Panc1 (cell line): ENCODE data around the gene TGFBR1. TPM values are rescaled to one million over a fixed set of nuclear protein-coding genes. Genes with fewer than 3 reads are reported as not detected.

Experiments used
- ATAC-seq: fragments of 200-7000 bp; cut with Tn5 transposase; 2 replicates; pipeline ENCODE4 v1.9.1; 2020; ENCODE audit warnings: mild to moderate bottlenecking, moderate library complexity
- BruUV-seq: library from RNA; stranded (reverse); fragments of 400-500 nt; replicated peaks from 2 replicates; lab custom pipeline; 2021; lab: Mats Ljungman, UMichigan
- CTCF ChIA-PET: fragments of 300-600 bp; sonication (Branson Sonifier 250); formaldehyde crosslinking; loops from one replicate; lab custom pipeline; 2022; ENCODE audit warnings: antibody characterized with exemption; lab: Charles Lee
- POLR2A ChIA-PET: fragments of 300-600 bp; sonication (Branson Sonifier 250); formaldehyde crosslinking; loops from one replicate; lab custom pipeline; 2022; ENCODE audit warnings: antibody characterized with exemption; lab: Charles Lee
- DNase-seq: peaks from one replicate; pipeline ENCODE4 v3.0.0-alpha.2; 2010; ENCODE audit warnings: low read depth, low spot score
- H3K27ac ChIP-seq: 2 replicates; pipeline ENCODE4 v1.5.1; 2011; ENCODE audit warnings: mild to moderate bottlenecking, low read length, inconsistent platforms
- H3K27me3 ChIP-seq: fragments of 200-500 bp; sonication (Bioruptor generic); 2 replicates; pipeline ENCODE4 v1.6.0; 2014; ENCODE audit warnings: low read length, inconsistent platforms; ENCODE audit not compliant: control insufficient read depth, insufficient read depth
- H3K36me3 ChIP-seq: fragments of 200-500 bp; sonication (Bioruptor generic); 2 replicates; pipeline ENCODE4 v1.5.1; 2014; ENCODE audit warnings: inconsistent platforms, mild to moderate bottlenecking, low read length, moderate library complexity; ENCODE audit not compliant: control insufficient read depth, insufficient read depth
- H3K4me1 ChIP-seq: 2 replicates; pipeline ENCODE4 v1.5.1; 2011; ENCODE audit warnings: inconsistent platforms, mild to moderate bottlenecking, low read length, moderate library complexity; ENCODE audit not compliant: control insufficient read depth, insufficient read depth
- H3K4me3 ChIP-seq, 2 experiments: 2 replicates each; pipeline ENCODE4 v1.5.1; 2011 to 2012; ENCODE audit warnings: low read depth in 2 of 2, low read length in 2 of 2, mild to moderate bottlenecking in 2 of 2, inconsistent platforms in 1 of 2, moderate library complexity in 1 of 2
- H3K9me3 ChIP-seq: fragments of 200-500 bp; sonication (Bioruptor generic); 2 replicates; pipeline ENCODE4 v1.5.1; 2014; ENCODE audit warnings: low read depth, mild to moderate bottlenecking, inconsistent platforms, low read length, moderate library complexity; ENCODE audit not compliant: control insufficient read depth, insufficient read depth
- POLR2AphosphoS5 ChIP-seq: IDR thresholded peaks from 2 replicates; pipeline ENCODE4 v1.6.1; 2012; ENCODE audit warnings: mild to moderate bottlenecking, low read depth, low read length, moderate library complexity
- SIN3A ChIP-seq: IDR thresholded peaks from 2 replicates; pipeline ENCODE4 v1.6.1; 2012; ENCODE audit warnings: low read depth, mild to moderate bottlenecking, low read length, moderate library complexity, borderline replicate concordance; ENCODE audit not compliant: insufficient read depth
- TCF7L2 ChIP-seq: IDR thresholded peaks from 2 replicates; pipeline ENCODE4 v1.6.1; 2011; ENCODE audit warnings: mild to moderate bottlenecking, low read depth, low read length, inconsistent platforms
- in situ Hi-C: cut with HindIII; loops from 2 replicates; pipeline ENCODE4 v1.10.0; 2016; ENCODE audit warnings: low sequenced_read_pairs, low pct_unique_long_range_greater_than_20kb
- intact Hi-C: fragments of 100-400 bp; cut with micrococcal nuclease; formaldehyde crosslinking; loops from one replicate; pipeline ENCODE4 v1.10.0; 2022; ENCODE audit not compliant: unreplicated experiment
- total RNA-seq: library from RNA; stranded (reverse); gene quantifications from one replicate; pipeline ENCODE4 v1.2.1, GENCODE V29; 2021; ENCODE audit not compliant: unreplicated experiment
- TF ChIP-seq, protein P1 (sequence below), 2 experiments: IDR thresholded peaks; 2 replicates each; pipeline ENCODE4 v1.6.1; 2011 to 2012; ENCODE audit warnings: low read depth in 2 of 2, control low read depth in 1 of 2, low read length in 1 of 2, mild to moderate bottlenecking in 1 of 2, moderate library complexity in 1 of 2; ENCODE audit not compliant: insufficient read depth in 1 of 2
- TF ChIP-seq, protein P2 (sequence below): fragments of 450-650 bp; IDR thresholded peaks from 2 replicates; pipeline ENCODE4 v1.5.1; 2017; ENCODE audit warnings: mild to moderate bottlenecking

The TGFBR1 gene
- total RNA-seq, 1 experiment from 2014 or later, result 22.2 TPM

DNA sequence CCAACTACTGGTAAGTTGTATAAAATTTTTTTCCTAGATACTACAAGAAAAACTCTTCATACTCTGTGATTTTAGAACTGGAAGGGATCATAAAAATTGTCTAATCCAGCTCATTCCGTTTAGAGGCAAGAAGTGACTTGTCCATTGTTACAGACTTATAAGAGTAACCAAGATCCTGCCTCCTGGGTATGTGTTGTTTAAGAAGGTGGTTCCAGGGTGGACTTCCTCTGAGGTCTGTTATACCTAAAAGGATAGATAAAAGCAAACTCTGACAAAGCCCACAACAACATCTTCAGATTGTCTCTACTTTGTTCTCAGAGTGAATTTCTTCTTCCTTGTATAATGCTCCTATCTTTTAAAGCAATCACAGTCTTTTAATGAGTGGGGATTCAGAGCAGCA is 24.2 kb downstream of the TGFBR1 start:
- BruUV-seq, result no TSS peak
- ATAC-seq, result no peak
- H3K4me3 ChIP-seq, result no peak overlapping the region
- H3K27ac ChIP-seq, result no peak overlapping the region
- DNase-seq, result no peak
- H3K9me3 ChIP-seq, result no peaks in the 10 kb centered on the region
- in situ Hi-C loops, result no loop called here
- no peaks in the 10 kb centered on the region for H3K36me3 ChIP-seq
- TF ChIP-seq TCF7L2 (no peak), POLR2AphosphoS5 (no peak), SIN3A (no peak)
- TF ChIP-seq, protein P1, sequence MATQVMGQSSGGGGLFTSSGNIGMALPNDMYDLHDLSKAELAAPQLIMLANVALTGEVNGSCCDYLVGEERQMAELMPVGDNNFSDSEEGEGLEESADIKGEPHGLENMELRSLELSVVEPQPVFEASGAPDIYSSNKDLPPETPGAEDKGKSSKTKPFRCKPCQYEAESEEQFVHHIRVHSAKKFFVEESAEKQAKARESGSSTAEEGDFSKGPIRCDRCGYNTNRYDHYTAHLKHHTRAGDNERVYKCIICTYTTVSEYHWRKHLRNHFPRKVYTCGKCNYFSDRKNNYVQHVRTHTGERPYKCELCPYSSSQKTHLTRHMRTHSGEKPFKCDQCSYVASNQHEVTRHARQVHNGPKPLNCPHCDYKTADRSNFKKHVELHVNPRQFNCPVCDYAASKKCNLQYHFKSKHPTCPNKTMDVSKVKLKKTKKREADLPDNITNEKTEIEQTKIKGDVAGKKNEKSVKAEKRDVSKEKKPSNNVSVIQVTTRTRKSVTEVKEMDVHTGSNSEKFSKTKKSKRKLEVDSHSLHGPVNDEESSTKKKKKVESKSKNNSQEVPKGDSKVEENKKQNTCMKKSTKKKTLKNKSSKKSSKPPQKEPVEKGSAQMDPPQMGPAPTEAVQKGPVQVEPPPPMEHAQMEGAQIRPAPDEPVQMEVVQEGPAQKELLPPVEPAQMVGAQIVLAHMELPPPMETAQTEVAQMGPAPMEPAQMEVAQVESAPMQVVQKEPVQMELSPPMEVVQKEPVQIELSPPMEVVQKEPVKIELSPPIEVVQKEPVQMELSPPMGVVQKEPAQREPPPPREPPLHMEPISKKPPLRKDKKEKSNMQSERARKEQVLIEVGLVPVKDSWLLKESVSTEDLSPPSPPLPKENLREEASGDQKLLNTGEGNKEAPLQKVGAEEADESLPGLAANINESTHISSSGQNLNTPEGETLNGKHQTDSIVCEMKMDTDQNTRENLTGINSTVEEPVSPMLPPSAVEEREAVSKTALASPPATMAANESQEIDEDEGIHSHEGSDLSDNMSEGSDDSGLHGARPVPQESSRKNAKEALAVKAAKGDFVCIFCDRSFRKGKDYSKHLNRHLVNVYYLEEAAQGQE (IDR thresholded peaks at IDR 0.05; ENCODE audit: insufficient read depth in 1 of 2, low read depth in 2 of 2, low read length in 1 of 2), result no peak
- TF ChIP-seq, protein P2, sequence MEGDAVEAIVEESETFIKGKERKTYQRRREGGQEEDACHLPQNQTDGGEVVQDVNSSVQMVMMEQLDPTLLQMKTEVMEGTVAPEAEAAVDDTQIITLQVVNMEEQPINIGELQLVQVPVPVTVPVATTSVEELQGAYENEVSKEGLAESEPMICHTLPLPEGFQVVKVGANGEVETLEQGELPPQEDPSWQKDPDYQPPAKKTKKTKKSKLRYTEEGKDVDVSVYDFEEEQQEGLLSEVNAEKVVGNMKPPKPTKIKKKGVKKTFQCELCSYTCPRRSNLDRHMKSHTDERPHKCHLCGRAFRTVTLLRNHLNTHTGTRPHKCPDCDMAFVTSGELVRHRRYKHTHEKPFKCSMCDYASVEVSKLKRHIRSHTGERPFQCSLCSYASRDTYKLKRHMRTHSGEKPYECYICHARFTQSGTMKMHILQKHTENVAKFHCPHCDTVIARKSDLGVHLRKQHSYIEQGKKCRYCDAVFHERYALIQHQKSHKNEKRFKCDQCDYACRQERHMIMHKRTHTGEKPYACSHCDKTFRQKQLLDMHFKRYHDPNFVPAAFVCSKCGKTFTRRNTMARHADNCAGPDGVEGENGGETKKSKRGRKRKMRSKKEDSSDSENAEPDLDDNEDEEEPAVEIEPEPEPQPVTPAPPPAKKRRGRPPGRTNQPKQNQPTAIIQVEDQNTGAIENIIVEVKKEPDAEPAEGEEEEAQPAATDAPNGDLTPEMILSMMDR, result no peak
- no peaks in the 10 kb centered on the region for H3K4me1 ChIP-seq
- H3K27me3 ChIP-seq, result no peaks in the 10 kb centered on the region
- ChIA-PET CTCF (interaction anchor here (0.6 kb wide), 1 partner anchor 10 kb away, joined by 3 read pairs; no protein-coding TSS in a partner anchor), POLR2A (interaction anchor here (1.0 kb wide), 1 partner anchor 9 kb away, joined by 3 read pairs; no protein-coding TSS in a partner anchor)
- intact Hi-C loops, result no loop called here

DNA sequence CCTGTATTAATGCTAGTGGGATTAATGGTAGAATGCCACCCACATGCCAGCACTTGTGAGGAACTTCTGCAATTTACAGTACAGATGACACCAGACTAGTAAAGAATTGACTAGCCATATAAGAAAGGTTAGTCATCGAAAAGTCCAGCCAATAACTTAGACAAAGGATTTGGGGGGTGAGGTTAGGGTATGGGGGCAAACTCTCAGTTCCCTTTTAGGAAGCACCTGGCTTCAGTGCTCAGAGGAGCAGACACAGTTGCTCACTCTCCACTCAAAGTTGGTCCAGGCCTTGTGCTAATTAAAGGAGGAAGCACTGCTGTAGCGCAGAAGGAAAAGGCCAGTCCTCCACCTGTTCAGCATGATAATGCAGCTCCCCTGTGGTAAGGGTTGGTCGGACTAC is 25.2 kb downstream of the TGFBR1 start:
- Histone ChIP-seq H3K4me1 (no peaks in the 10 kb centered on the region), H3K4me3 (no peak overlapping the region), H3K36me3 (no peaks in the 10 kb centered on the region), H3K9me3 (no peaks in the 10 kb centered on the region), H3K27ac (no peak overlapping the region), H3K27me3 (no peaks in the 10 kb centered on the region)
- no peak for TF ChIP-seq TCF7L2
- TF ChIP-seq, protein P2, result no peak
- TF ChIP-seq POLR2AphosphoS5, result no peak
- TF ChIP-seq, protein P1 (IDR thresholded peaks at IDR 0.05; ENCODE audit: insufficient read depth in 1 of 2, low read depth in 2 of 2, low read length in 1 of 2), result no peak
- TF ChIP-seq SIN3A, result no peak
- CTCF ChIA-PET, result no interaction called here
- intact Hi-C loops (no loop called here), in situ Hi-C loops (no loop called here)
- no peak for DNase-seq
- no TSS peak for BruUV-seq
- POLR2A ChIA-PET, result no interaction called here
- ATAC-seq, result no peak
